Hematopoietic multipotent progenitor cell treated with erythropoietin and hydrocortisone succinate and interleukin-3 and kit ligand, for 15 days (in vitro differentiated cells): ENCODE results near the gene SACM1L.

Experiments
- DNase-seq: peaks from one replicate; pipeline ENCODE4 v3.0.0-alpha.2; 2015; ENCODE audit warnings: low spot score

The SACM1L gene

GRCh38 chr3:45688882-45689786 lies at the start of gene SACM1L:
SACM1L (plus strand) TSS chr3:45689396; CDS start chr3:45689466, 70 bp downstream.
- peak; percentile 98 for DNase-seq

- no peak for DNase-seq
Observed at GRCh38 chr3:45640091-45640507, 49.1 kb upstream of the SACM1L start.

- no peak for DNase-seq
Observed at GRCh38 chr3:45640724-45641361, 48.4 kb upstream of the SACM1L start.

GRCh38 chr3:45641756-45642155 lies 47.4 kb upstream of the SACM1L start:
- no peak for DNase-seq

GRCh38 chr3:45642731-45643152 lies 46.5 kb upstream of the SACM1L start:
- DNase-seq = no peak

GRCh38 chr3:45644063-45644790 lies 45.0 kb upstream of the SACM1L start:
- no peak for DNase-seq

- no peak for DNase-seq
Observed at GRCh38 chr3:45644791-45645201, 44.4 kb upstream of the SACM1L start.

GRCh38 chr3:45646051-45646585 lies 43.1 kb upstream of the SACM1L start:
- DNase-seq = no peak

- DNase-seq = no peak
Observed at GRCh38 chr3:45647148-45647619, 42.0 kb upstream of the SACM1L start.

- DNase-seq = no peak
Observed at GRCh38 chr3:45653205-45653604, 36.0 kb upstream of the SACM1L start.

GRCh38 chr3:45654397-45654944 lies 34.7 kb upstream of the SACM1L start:
- no peak for DNase-seq

GRCh38 chr3:45655906-45656305 lies 33.3 kb upstream of the SACM1L start:
- DNase-seq = no peak

- peak; percentile 86 for DNase-seq
Observed at GRCh38 chr3:45656575-45657363, 32.4 kb upstream of the SACM1L start.

- DNase-seq = no peak
Observed at GRCh38 chr3:45657853-45658252, 31.3 kb upstream of the SACM1L start.

GRCh38 chr3:45659661-45660566 lies 29.3 kb upstream of the SACM1L start:
- peak; percentile 62 for DNase-seq

- no peak for DNase-seq
Observed at GRCh38 chr3:45660567-45660901, 28.7 kb upstream of the SACM1L start.

GRCh38 chr3:45664578-45664977 lies 24.6 kb upstream of the SACM1L start:
- peak; percentile 79 for DNase-seq

GRCh38 chr3:45665101-45665572 lies 24.1 kb upstream of the SACM1L start:
- peak; percentile 94 for DNase-seq

- DNase-seq = peak; percentile 29
Observed at GRCh38 chr3:45666757-45667431, 22.3 kb upstream of the SACM1L start.
